Stimulated activated CD4-positive, alpha-beta T cell treated with anti-CD3 and anti-CD28 coated beads, Interleukin-1b, Interleukin-23, amount 100 ng/mL, for 4 hours (primary cell): Measurements from ENCODE around the gene GOLGA8O.
"Not testable (repeated sequence)": the region's sequence is repeated elsewhere in the genome, so short reads cannot be mapped to it uniquely, and the experiment has no call there.

Experiments
- DNase-seq, 2 donors: peaks; one replicate each; pipeline ENCODE4 v3.0.0-alpha.2; 2020; ENCODE audit warnings: low read depth in 2 of 2

The GOLGA8O gene

GRCh38 chr15:32455534-32455933 is at the start of gene GOLGA8O:
Gene GOLGA8O (minus strand): TSS chr15:32455634. CDS start chr15:32455536, 98 bp downstream.
- not testable (repeated sequence) for DNase-seq

GRCh38 chr15:32504152-32504811 is 48.8 kb upstream of the GOLGA8O start:
- DNase-seq = not testable (repeated sequence)

GRCh38 chr15:32502946-32503345 is 47.5 kb upstream of the GOLGA8O start:
- not testable (repeated sequence) for DNase-seq

- DNase-seq = not testable (repeated sequence)
These were observed 37.3 kb upstream of the GOLGA8O start for GRCh38 chr15:32492768-32493167.

- not testable (repeated sequence) for DNase-seq
These were observed 31.0 kb upstream of the GOLGA8O start for GRCh38 chr15:32486474-32486873.

- DNase-seq = not testable (repeated sequence)
These were observed 27.9 kb upstream of the GOLGA8O start for GRCh38 chr15:32483377-32483776.

- not testable (repeated sequence) for DNase-seq
These were observed 26.2 kb upstream of the GOLGA8O start for GRCh38 chr15:32481683-32482082.

GRCh38 chr15:32468076-32468475 is 12.6 kb upstream of the GOLGA8O start:
- DNase-seq = not testable (repeated sequence)

GRCh38 chr15:32440445-32440977 is 14.9 kb downstream of the GOLGA8O start:
- not testable (repeated sequence) for DNase-seq

- not testable (repeated sequence) for DNase-seq
These were observed 21.1 kb downstream of the GOLGA8O start for GRCh38 chr15:32434102-32434963.

GRCh38 chr15:32427635-32428034 is 27.8 kb downstream of the GOLGA8O start:
- not testable (repeated sequence) for DNase-seq

- not testable (repeated sequence) for DNase-seq
These were observed 28.9 kb downstream of the GOLGA8O start for GRCh38 chr15:32426511-32426910.

- DNase-seq = not testable (repeated sequence)
These were observed 47.5 kb downstream of the GOLGA8O start for GRCh38 chr15:32407903-32408302.

GRCh38 chr15:32403192-32403591 is 52.2 kb downstream of the GOLGA8O start, which contains the start of gene GOLGA8K:
Gene GOLGA8K (minus strand): TSS chr15:32403292. CDS start chr15:32403194, 98 bp downstream.
- DNase-seq = not testable (repeated sequence)

GRCh38 chr15:32396522-32396921 is 58.9 kb downstream of the GOLGA8O start:
- not testable (repeated sequence) for DNase-seq
